SK-MEL-5 (cell line): Measurements from ENCODE around the gene HAPSTR1. TPM values are rescaled to one million over a fixed set of nuclear protein-coding genes. Genes with fewer than 3 reads are reported as not detected.

Experiments used
- DNase-seq: peaks from one replicate; pipeline ENCODE4 v3.0.0-alpha.2; 2016; ENCODE audit warnings: low read depth, low spot score
- in situ Hi-C: cut with HindIII; loops from 2 replicates; pipeline ENCODE4 v1.10.0; 2016; ENCODE audit warnings: low sequenced_read_pairs, high pct_unique_total_duplicates, low pct_unique_long_range_greater_than_20kb
- total RNA-seq: library from RNA; depleted of rRNA; stranded (reverse); fragments of >200 nt; shearing (Covaris generic); gene quantifications from 2 replicates; pipeline ENCODE4 v1.2.3, GENCODE V29; 2014

HAPSTR1 gene
- total RNA-seq, 1 experiment from 2014 or later = 39.3 TPM

- in situ Hi-C loops = no loop called here
- DNase-seq = no peak
These were observed 15.9 kb downstream of the HAPSTR1 start for GRCh38 chr16:9107025-9107970.

- no peak for DNase-seq
- in situ Hi-C loops = no loop called here
These were observed 17.8 kb downstream of the HAPSTR1 start for GRCh38 chr16:9109255-9109654.

GRCh38 chr16:9112166-9112843 is 20.9 kb downstream of the HAPSTR1 start:
- in situ Hi-C loops = no loop called here
- DNase-seq = no peak

GRCh38 chr16:9112844-9113186 is 21.4 kb downstream of the HAPSTR1 start:
- DNase-seq = no peak
- in situ Hi-C loops = no loop called here

GRCh38 chr16:9113707-9114106 is 22.3 kb downstream of the HAPSTR1 start:
- no peak for DNase-seq
- in situ Hi-C loops = no loop called here

GRCh38 chr16:9114112-9114511 is 22.7 kb downstream of the HAPSTR1 start:
- in situ Hi-C loops = no loop called here
- no peak for DNase-seq

GRCh38 chr16:9114842-9115241 is 23.4 kb downstream of the HAPSTR1 start:
- in situ Hi-C loops = no loop called here
- DNase-seq = no peak

- DNase-seq = no peak
- in situ Hi-C loops = no loop called here
These were observed 23.8 kb downstream of the HAPSTR1 start for GRCh38 chr16:9115277-9115676.

GRCh38 chr16:9116141-9116540 is 24.7 kb downstream of the HAPSTR1 start:
- no peak for DNase-seq
- in situ Hi-C loops = no loop called here

- in situ Hi-C loops = no loop called here
- DNase-seq = no peak
These were observed 26.7 kb downstream of the HAPSTR1 start for GRCh38 chr16:9118170-9118569.

- DNase-seq = no peak
- in situ Hi-C loops = no loop called here
These were observed 28.4 kb downstream of the HAPSTR1 start for GRCh38 chr16:9119795-9120194.

- DNase-seq = no peak
- in situ Hi-C loops = no loop called here
These were observed 30.9 kb downstream of the HAPSTR1 start for GRCh38 chr16:9122342-9122741.

- in situ Hi-C loops = no loop called here
- DNase-seq = no peak
These were observed 31.5 kb downstream of the HAPSTR1 start for GRCh38 chr16:9122969-9123368.

GRCh38 chr16:9123401-9123800 is 32.0 kb downstream of the HAPSTR1 start:
- DNase-seq = no peak
- in situ Hi-C loops = no loop called here

- DNase-seq = no peak
- in situ Hi-C loops = no loop called here
These were observed 32.4 kb downstream of the HAPSTR1 start for GRCh38 chr16:9123871-9124270.

- no peak for DNase-seq
- in situ Hi-C loops = no loop called here
These were observed 33.0 kb downstream of the HAPSTR1 start for GRCh38 chr16:9124444-9124843.

- DNase-seq = no peak
- in situ Hi-C loops = no loop called here
These were observed 33.6 kb downstream of the HAPSTR1 start for GRCh38 chr16:9124908-9125584.

GRCh38 chr16:9125658-9126505 is 34.4 kb downstream of the HAPSTR1 start:
- in situ Hi-C loops = no loop called here
- no peak for DNase-seq
